Muscle layer of duodenum (tissue), 2 donors: Measurements from ENCODE around the gene KDM2A.

ENCODE experiments used
- H3K27ac ChIP-seq: one replicate; pipeline ENCODE4 v1.7.0; 2013; ENCODE audit warnings: mild to moderate bottlenecking, low read length
- H3K27me3 ChIP-seq: one replicate; pipeline ENCODE4 v1.7.0; 2013; ENCODE audit warnings: low read depth, mild to moderate bottlenecking, control low read depth, low read length
- H3K36me3 ChIP-seq, 2 donors: one replicate each; pipeline ENCODE4 v1.7.0; 2013; ENCODE audit warnings: low read length in 2 of 2, control low read depth in 1 of 2, mild to moderate bottlenecking in 1 of 2; ENCODE audit not compliant: insufficient read depth in 2 of 2, control insufficient read depth in 1 of 2
- H3K4me1 ChIP-seq, 2 donors: one replicate each; pipeline ENCODE4 v1.7.0; 2013; ENCODE audit warnings: low read length in 2 of 2, mild to moderate bottlenecking in 2 of 2, control low read depth in 1 of 2, moderate library complexity in 1 of 2; ENCODE audit not compliant: insufficient read depth in 2 of 2, control insufficient read depth in 1 of 2
- H3K4me3 ChIP-seq, 2 donors: one replicate each; pipeline ENCODE4 v1.7.0; 2013; ENCODE audit warnings: low read length in 2 of 2, low read depth in 1 of 2, mild to moderate bottlenecking in 1 of 2
- H3K9me3 ChIP-seq, 2 donors: one replicate each; pipeline ENCODE4 v1.7.0; 2013; ENCODE audit warnings: low read length in 2 of 2, control low read depth in 1 of 2, mild to moderate bottlenecking in 1 of 2; ENCODE audit not compliant: control insufficient read depth in 1 of 2
- donor health status: healthy.

Gene KDM2A

DNA sequence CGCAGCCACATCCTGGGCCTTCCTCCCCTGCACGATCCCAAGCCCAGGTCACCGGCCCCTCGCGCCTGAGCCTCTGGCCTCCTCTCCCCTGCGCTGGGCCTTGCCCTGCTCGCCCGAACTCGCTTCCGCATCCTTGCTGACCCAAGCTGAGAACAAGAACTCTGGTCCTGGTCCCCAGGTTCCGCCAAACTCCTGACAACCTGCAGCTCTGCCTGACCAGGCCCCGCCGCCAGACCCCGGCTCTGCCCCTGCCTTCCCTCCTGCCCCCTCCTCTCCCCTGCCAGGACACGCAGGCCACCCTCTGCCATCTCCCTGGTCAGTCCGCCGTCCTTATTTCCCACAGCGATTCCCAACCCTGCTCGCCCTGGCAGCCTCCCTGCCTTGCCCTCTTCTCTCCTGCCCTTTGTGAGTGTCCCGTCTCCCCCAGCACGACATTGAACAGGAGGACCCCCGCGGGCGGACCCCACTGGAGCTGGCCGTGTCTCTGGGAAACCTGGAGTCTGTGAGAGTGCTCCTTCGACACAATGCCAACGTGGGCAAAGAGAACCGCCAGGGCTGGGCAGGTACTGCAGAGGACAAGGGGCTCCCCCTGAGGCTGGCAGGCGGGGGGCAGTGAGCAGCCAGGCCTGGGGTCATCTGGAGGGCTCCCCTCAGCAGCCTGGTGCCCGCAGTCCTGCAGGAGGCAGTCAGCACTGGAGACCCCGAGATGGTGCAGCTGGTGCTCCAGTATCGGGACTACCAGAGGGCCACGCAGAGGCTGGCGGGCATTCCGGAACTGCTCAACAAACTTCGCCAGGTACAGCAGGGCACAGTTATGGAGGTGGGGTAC is 170.8 kb downstream of the KDM2A start:
- H3K36me3 ChIP-seq, result peaks cover 11 to 39% of the 10 kb centered on the region in 2 donors
- H3K27me3 ChIP-seq, result no peaks in the 10 kb centered on the region
- peaks cover 16 to 48% of the 10 kb centered on the region in 2 donors for H3K4me1 ChIP-seq
- H3K27ac ChIP-seq, result no peak overlapping the region
- no peaks in the 10 kb centered on the region for H3K9me3 ChIP-seq
- H3K4me3 ChIP-seq, result peak overlapping the region; percentile 61 to 74

DNA sequence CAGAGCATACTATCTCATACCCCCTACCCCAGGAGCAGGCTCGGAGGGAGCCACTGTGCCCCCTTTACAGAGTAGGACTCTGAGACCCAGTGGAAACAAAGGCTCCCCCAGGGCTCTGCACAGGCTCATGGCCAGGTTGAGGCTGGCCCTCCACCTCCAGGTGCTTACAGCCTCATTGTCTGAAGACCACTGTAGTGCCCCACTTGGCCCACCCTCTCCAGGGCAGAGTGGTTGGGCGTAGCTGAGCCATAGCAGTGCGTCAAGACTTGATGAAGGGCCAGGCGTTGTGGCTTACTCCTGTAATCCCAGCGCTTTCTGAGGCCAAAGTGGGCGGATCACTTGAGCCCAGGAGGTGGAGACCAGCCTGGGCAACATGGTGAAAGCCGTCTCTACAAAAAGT is 171.7 kb downstream of the KDM2A start:
- Histone ChIP-seq H3K4me1 (peaks cover 16 to 45% of the 10 kb centered on the region in 2 donors), H3K27ac (no peak overlapping the region)

DNA sequence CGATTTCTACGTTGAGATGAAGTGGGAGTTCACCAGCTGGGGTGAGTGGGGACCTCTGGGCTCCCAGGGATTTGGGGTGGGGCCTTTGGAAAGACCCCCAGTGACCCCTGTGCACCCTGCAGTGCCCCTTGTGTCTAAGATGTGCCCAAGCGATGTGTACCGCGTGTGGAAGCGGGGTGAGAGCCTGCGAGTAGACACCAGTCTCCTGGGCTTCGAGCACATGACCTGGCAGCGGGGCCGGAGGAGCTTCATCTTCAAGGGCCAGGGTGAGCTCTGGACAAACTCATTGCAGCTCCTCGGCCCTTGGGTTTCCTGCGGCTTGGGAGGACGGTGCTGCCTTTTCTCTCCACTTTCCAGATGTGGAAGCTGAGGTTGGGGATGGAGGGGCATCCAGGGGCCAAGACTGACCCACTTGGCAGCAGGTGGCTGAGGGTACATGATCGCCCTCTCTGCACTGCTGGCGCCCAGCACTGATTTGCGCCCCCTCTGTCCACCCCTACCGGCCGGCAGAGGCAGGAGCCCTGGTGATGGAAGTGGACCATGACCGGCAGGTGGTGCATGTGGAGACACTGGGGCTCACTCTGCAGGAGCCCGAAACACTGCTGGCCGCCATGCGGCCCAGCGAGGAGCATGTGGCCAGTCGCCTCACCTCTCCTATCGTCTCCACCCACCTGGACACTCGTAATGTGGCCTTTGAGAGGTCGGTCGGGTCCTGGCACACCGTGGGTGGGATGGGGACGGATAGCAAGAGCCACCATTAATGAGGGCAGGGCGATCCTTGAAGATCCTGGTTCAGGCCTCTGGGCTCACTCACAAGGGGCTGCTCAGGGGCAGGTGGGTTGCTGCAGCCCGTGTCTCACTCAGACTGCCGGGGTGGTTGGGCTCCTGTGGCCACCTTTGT is 172.7 kb downstream of the KDM2A start:
- no peaks in the 10 kb centered on the region for H3K27me3 ChIP-seq
- peaks cover 11 to 25% of the 10 kb centered on the region in 2 donors for H3K36me3 ChIP-seq
- H3K4me1 ChIP-seq, result peaks cover 16 to 44% of the 10 kb centered on the region in 2 donors
- H3K9me3 ChIP-seq, result peaks cover 2 to 6% of the 10 kb centered on the region in 2 donors
- H3K4me3 ChIP-seq, result no peak overlapping the region
- H3K27ac ChIP-seq, result no peak overlapping the region

More for the DNA sequence above, 171.7 kb downstream of the KDM2A start:
- Histone ChIP-seq H3K36me3 (peaks cover 11 to 30% of the 10 kb centered on the region in 2 donors), H3K4me3 (no peak overlapping the region), H3K9me3 (peaks cover 1 to 2% of the 10 kb centered on the region in 2 donors), H3K27me3 (no peaks in the 10 kb centered on the region)

DNA sequence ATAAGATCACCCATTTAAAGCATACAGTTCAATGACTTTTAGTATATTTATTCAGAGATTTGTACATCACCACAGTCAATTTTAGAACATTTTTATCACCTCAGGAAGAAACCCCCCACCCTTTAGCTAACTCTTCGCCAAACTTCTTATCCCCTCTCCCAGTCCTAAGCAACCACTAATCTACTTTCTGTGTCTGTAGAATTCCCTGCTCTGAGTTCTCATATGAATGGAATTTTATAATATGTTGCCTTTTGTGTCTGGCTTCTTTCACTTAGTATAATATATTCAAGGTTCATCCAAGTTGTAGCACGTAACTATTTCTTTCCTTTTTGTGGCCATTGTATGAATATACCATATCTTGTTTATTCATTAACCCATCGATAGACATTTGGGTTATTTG is 173.6 kb downstream of the KDM2A start:
- H3K4me3 ChIP-seq, result no peak overlapping the region
- H3K27ac ChIP-seq, result no peak overlapping the region
- peaks cover 11 to 25% of the 10 kb centered on the region in 2 donors for H3K36me3 ChIP-seq
- peaks cover 2 to 6% of the 10 kb centered on the region in 2 donors for H3K9me3 ChIP-seq
- no peaks in the 10 kb centered on the region for H3K27me3 ChIP-seq
- H3K4me1 ChIP-seq, result peaks cover 11 to 34% of the 10 kb centered on the region in 2 donors

DNA sequence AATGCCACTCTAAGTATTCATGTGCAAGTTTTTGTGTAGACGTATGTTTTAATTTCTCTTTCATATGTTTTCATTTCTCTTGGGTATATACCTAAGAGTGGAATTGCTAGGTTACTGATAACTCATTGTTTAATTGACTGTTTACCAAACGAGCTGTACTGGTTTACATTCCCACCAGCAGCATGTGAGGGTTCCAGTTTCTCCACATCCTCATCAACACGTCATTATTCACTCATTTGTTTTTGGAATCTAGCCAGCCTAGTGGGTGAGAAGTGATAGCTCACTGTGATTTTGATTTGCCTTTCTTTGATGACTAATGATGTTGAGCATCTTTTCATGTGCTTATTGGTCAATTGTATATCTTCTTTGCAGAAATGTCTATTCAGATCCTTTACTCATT is 174.0 kb downstream of the KDM2A start:
- Histone ChIP-seq H3K36me3 (peaks cover 11 to 25% of the 10 kb centered on the region in 2 donors), H3K27ac (no peak overlapping the region), H3K4me1 (peaks cover 7 to 30% of the 10 kb centered on the region in 2 donors), H3K4me3 (no peak overlapping the region), H3K9me3 (peaks cover 2 to 6% of the 10 kb centered on the region in 2 donors), H3K27me3 (no peaks in the 10 kb centered on the region)

DNA sequence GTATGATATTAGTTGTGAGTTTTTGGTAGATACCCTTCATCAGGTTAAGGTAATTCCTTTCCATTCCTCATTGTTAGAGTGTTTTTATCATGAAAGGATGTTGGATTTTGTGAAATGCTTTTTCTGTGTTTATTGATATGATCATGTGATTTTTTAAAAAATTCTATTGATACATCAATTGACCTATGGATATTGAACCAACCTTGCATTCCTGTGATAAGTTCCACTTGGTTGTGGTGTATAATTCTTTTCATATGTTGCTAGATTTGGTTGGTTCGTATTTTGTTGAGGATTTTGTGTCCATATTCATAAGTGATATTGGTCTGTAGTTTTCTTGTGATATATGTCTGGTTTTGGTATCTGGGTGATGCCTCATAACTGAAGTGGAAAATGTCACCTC is 176.8 kb downstream of the KDM2A start:
- Histone ChIP-seq H3K27me3 (no peaks in the 10 kb centered on the region), H3K4me1 (peaks cover 0 to 16% of the 10 kb centered on the region in 2 donors), H3K4me3 (no peak overlapping the region), H3K36me3 (peaks cover 29 to 45% of the 10 kb centered on the region in 2 donors), H3K27ac (no peak overlapping the region), H3K9me3 (peaks cover 2 to 6% of the 10 kb centered on the region in 2 donors)

DNA sequence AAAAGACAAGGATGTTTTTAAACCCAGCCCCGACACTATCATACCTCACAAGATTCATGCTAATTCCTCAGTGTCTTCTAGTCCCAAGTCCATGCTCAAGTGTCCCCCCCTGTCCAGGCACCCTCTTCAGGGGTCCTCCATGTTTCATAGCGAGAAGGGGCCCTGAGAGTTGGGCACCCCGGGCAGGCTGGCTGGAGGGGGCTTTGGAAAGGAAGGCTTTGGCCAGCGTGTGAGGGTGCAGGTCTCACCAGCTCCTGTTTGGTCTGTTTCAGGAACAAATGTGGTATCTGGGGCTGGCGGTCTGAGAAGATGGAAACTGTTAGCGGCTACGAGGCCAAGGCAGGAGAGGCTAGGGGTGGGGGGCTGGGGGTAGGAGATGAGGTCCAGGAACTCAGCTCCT is 179.7 kb downstream of the KDM2A start:
- H3K9me3 ChIP-seq, result peaks cover 2 to 6% of the 10 kb centered on the region in 2 donors
- no peaks in the 10 kb centered on the region for H3K27me3 ChIP-seq
- no peak overlapping the region for H3K27ac ChIP-seq
- H3K4me3 ChIP-seq, result no peak overlapping the region
- peaks cover 18 to 37% of the 10 kb centered on the region in 2 donors for H3K36me3 ChIP-seq
- peaks cover 0 to 15% of the 10 kb centered on the region in 2 donors for H3K4me1 ChIP-seq

DNA sequence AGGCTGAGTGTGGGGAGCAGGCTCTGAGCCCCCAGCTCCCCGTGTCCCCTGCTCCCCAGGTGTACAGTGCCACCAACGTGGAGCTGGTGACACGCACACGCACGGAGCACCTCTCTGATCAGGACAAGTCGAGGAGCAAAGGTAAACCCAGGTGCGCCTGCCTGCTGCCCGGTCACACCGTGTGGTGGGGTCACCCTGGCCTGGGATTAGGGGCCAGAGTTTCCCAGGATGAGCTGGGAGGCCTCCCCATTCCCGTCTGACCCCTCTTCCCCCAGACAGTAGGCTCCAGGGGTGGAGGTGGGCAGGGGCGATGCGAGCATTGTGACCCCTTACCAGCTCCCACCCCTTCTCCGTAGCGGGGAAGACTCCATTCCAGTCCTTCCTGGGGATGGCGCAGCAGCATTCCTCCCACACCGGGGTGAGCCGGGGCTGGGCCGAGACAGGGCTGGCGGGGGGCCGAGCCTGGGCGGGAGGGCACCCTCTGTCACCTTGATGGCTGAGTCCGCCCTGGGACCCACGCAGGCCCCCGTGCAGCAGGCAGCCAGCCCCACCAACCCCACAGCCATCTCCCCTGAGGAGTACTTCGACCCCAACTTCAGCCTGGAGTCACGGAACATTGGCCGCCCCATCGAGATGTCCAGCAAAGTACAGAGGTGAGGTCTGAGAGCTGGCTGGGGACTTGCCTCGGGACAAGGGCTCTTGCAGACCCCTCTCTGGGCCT is 180.6 kb downstream of the KDM2A start:
- H3K4me3 ChIP-seq, result no peak overlapping the region
- peaks cover 18 to 34% of the 10 kb centered on the region in 2 donors for H3K36me3 ChIP-seq
- H3K27ac ChIP-seq, result no peak overlapping the region
- peaks cover 2 to 6% of the 10 kb centered on the region in 2 donors for H3K9me3 ChIP-seq
- H3K4me1 ChIP-seq, result peaks cover 0 to 24% of the 10 kb centered on the region in 2 donors
- no peaks in the 10 kb centered on the region for H3K27me3 ChIP-seq

DNA sequence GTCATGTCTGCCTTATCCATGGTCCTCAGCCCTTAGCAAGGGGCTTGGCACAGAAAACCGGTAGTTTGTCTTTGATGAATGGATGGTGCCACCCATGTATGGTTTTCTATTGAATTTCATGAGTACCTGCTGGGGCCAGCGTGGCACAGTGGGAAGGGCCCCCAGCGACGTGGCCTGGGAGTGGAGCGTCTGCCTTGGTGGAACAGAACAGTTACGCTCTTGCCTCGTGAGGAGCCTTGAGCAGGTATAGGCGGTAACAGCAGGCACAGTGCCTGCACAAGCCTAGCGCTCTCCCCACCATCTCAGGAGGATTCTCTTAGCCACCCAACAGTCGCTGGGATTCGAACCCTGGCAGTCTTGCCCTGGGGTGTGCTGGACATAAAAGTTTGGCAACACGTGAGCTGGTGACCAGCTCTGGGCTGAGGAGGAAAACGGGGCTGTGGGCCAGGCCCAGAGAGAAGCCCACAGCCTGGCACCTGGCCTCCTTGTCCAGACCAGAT is 181.2 kb downstream of the KDM2A start:
- Histone ChIP-seq H3K36me3 (peaks cover 18 to 31% of the 10 kb centered on the region in 2 donors), H3K27ac (no peak overlapping the region), H3K27me3 (no peaks in the 10 kb centered on the region), H3K9me3 (peaks cover 2 to 6% of the 10 kb centered on the region in 2 donors), H3K4me3 (no peak overlapping the region), H3K4me1 (peaks cover 0 to 26% of the 10 kb centered on the region in 2 donors)

DNA sequence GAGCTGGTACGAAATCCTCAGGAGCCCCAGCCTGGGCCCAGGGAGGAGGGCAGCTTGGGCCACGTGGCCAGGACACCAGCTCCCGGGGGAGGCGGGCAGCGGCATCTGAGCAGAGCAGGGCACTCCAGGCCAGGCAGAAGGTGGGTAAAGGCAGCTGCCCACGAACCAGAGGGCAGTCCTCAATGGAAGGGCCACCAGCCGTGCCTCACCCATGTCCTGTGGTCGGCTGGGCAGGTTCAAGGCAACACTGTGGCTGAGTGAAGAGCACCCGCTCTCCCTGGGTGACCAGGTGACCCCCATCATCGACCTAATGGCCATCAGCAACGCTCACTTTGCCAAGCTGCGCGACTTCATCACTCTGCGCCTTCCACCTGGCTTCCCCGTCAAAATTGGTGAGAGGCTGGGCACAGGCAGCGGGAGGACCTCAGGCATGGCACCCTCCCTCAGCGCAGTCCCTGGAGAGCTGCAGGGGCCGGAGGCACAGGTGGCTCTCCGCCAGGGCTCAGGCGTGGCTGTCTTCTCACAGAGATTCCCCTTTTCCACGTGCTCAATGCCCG is 181.8 kb downstream of the KDM2A start:
- H3K27ac ChIP-seq, result no peak overlapping the region
- H3K4me3 ChIP-seq, result no peak overlapping the region
- H3K27me3 ChIP-seq, result no peaks in the 10 kb centered on the region
- peaks cover 18 to 31% of the 10 kb centered on the region in 2 donors for H3K36me3 ChIP-seq
- peaks cover 0 to 4% of the 10 kb centered on the region in 2 donors for H3K9me3 ChIP-seq
- peaks cover 0 to 26% of the 10 kb centered on the region in 2 donors for H3K4me1 ChIP-seq
